Articular chondrocyte of knee joint (primary cell): Measurements from ENCODE around the gene UGT3A1. TPM values are rescaled to one million over a fixed set of nuclear protein-coding genes. Genes with fewer than 3 reads are reported as not detected.

Source experiments
- total RNA-seq: library from RNA; depleted of rRNA; stranded (reverse); fragments of >200 nt; gene quantifications from 2 replicates; pipeline ENCODE4 v1.2.3, GENCODE V29; 2012

UGT3A1 gene, protein sequence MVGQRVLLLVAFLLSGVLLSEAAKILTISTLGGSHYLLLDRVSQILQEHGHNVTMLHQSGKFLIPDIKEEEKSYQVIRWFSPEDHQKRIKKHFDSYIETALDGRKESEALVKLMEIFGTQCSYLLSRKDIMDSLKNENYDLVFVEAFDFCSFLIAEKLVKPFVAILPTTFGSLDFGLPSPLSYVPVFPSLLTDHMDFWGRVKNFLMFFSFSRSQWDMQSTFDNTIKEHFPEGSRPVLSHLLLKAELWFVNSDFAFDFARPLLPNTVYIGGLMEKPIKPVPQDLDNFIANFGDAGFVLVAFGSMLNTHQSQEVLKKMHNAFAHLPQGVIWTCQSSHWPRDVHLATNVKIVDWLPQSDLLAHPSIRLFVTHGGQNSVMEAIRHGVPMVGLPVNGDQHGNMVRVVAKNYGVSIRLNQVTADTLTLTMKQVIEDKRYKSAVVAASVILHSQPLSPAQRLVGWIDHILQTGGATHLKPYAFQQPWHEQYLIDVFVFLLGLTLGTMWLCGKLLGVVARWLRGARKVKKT
- not detected in 2 replicates for total RNA-seq

DNA sequence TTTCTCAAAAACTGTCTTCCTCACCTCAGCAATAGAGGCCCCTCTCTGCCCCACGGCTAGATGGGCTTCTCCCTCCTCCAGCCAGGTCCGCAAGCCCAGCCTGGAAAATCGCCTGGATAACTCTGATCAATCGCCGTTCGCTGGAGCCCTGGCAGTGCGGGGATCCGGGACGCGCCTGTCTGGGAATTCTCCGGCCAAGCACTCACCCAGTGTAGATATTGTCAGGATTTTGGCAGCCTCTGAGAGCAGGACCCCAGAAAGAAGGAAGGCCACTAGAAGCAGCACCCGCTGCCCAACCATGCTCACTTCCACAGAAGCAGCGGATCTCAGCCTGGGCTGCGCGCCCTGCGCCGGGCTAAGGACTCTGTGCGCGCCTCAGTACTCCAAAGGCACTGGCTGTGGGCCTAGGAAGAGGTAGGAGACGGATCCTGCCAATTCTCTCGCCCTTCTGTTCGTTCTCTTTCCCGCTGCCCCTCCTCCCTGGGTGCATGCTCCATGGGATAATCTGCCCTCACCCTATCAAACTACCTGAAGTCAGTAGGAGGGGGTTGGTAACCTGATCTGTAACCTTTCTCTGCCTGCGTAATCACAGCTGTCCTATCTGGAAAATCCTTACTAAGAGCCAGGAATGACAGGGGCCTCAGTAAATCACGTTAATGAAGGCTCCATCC, at the start of gene UGT3A1:
Gene UGT3A1, minus strand, starts transcription at position 450 of the 671 bp plus-strand sequence. Its CDS starts 150 bp downstream, at position 300.

DNA sequence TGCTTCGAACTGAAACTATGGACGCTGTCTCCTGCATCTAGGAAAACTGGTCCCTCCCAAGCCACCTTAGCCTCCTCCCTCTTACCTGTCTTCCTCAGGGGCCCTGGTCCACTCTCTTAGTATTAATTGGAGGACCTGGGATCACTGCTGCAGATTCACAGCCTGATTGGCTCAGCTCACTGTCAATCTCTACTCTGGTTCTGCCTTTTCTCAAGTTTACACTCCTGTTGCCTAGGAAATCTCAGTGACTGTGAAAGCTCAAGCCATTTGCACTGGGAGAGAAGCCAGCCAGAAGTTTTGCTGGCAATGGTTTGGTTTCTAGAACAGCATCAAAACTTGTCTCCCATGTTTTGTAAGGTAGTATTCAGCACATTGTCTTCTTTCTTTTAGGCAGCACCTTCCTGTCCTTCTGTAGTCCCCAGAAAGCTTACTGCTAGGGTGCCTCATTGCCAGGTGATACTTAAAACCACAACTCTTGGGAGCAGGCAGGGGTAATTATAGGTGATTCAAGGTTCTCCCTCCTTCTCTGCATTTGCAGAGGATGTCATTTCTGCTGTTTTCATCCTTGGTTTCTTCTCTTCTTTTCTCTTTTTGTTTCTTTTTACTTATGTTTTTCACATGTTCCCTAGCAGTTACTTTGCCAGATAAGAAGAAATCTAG, 52.5 kb downstream of the UGT3A1 start, which contains the start of gene CAPSL:
Gene CAPSL, minus strand, starts transcription at position 55 of the 660 bp plus-strand sequence. CDS start 17,502 bp downstream, outside the sequence.

Other genes starting within 250 kb of the UGT3A1 start
- gene IL7R, start 134.5 kb downstream of the UGT3A1 start, total RNA-seq: 32.3 and 75.0 TPM in 2 replicates
- 0.26 and 1.2 TPM in 2 replicates for gene CAPSL, start 52.8 kb downstream of the UGT3A1 start, total RNA-seq
- not detected in 2 replicates for gene UGT3A2, start 75.5 kb upstream of the UGT3A1 start, total RNA-seq
- gene LMBRD2, start 160.5 kb upstream of the UGT3A1 start, total RNA-seq: 16.3 and 18.6 TPM in 2 replicates
- 37.1 and 47.1 TPM in 2 replicates for gene SKP2, start 160.7 kb upstream of the UGT3A1 start, total RNA-seq